PC-3 (cell line): Measurements from ENCODE around the gene KCNC3. TPM values are rescaled to one million over a fixed set of nuclear protein-coding genes. Genes with fewer than 3 reads are reported as not detected.

ENCODE experiments used
- ATAC-seq: fragments of 200-7000 bp; cut with Tn5 transposase; 2 replicates; pipeline ENCODE4 v1.9.1; 2020; ENCODE audit warnings: mild to moderate bottlenecking, moderate library complexity
- BruUV-seq: library from RNA; stranded (reverse); fragments of 400-500 nt; replicated peaks from 2 replicates; lab custom pipeline; 2021; lab: Mats Ljungman, UMichigan
- CTCF ChIA-PET: fragments of 300-600 bp; sonication (Branson Sonifier 250); formaldehyde crosslinking; loops from one replicate; lab custom pipeline; 2022; ENCODE audit warnings: antibody characterized with exemption; lab: Charles Lee
- POLR2A ChIA-PET: fragments of 300-600 bp; sonication (Branson Sonifier 250); formaldehyde crosslinking; loops from one replicate; lab custom pipeline; 2022; ENCODE audit warnings: antibody characterized with exemption; ENCODE audit not compliant: unreplicated experiment; lab: Charles Lee
- DNase-seq: peaks from one replicate; pipeline ENCODE4 v3.0.0-alpha.2; 2015
- H2AFZ ChIP-seq: fragments of 300-600 bp; sonication (generic); 2 replicates; pipeline ENCODE4 v1.6.0; 2016; ENCODE audit warnings: antibody characterized with exemption, low read length
- H3F3A ChIP-seq: fragments of 300-600 bp; sonication (generic); one replicate; pipeline ENCODE4 v1.6.0; 2017; ENCODE audit warnings: antibody characterized with exemption, low read length, control low read depth, mild to moderate bottlenecking; ENCODE audit not compliant: unreplicated experiment
- H3K27ac ChIP-seq: fragments of 300-600 bp; sonication (generic); 2 replicates; pipeline ENCODE4 v1.5.1; 2016; ENCODE audit warnings: mild to moderate bottlenecking, low read length
- H3K27me3 ChIP-seq: fragments of 300-600 bp; sonication (generic); 2 replicates; pipeline ENCODE4 v1.6.1; 2016; ENCODE audit warnings: low read length, mixed read lengths
- H3K36me3 ChIP-seq: fragments of 300-600 bp; sonication (generic); 2 replicates; pipeline ENCODE4 v1.6.1; 2016; ENCODE audit warnings: low read depth, mixed run types, low read length, mixed read lengths
- H3K4me1 ChIP-seq: fragments of 300-600 bp; sonication (generic); 2 replicates; pipeline ENCODE4 v1.5.1; 2016; ENCODE audit warnings: low read length; ENCODE audit not compliant: insufficient read depth
- H3K4me2 ChIP-seq: fragments of 300-600 bp; sonication (generic); 2 replicates; pipeline ENCODE4 v1.6.0; 2016; ENCODE audit warnings: low read length
- H3K4me3 ChIP-seq: fragments of 300-600 bp; sonication (generic); 2 replicates; pipeline ENCODE4 v1.5.1; 2016; ENCODE audit warnings: mild to moderate bottlenecking, low read length, mixed read lengths
- H3K79me2 ChIP-seq: fragments of 300-600 bp; sonication (generic); 2 replicates; pipeline ENCODE4 v1.6.1; 2017; ENCODE audit warnings: low read length, mixed read lengths
- H3K9ac ChIP-seq: fragments of 300-600 bp; sonication (generic); 2 replicates; pipeline ENCODE4 v1.6.0; 2016; ENCODE audit warnings: mild to moderate bottlenecking, low read length
- H3K9me2 ChIP-seq: fragments of 300-600 bp; sonication (generic); replicated peaks from 2 replicates; pipeline ENCODE4 v1.6.1; 2016; ENCODE audit warnings: mixed run types, low read length, mixed read lengths
- H3K9me3 ChIP-seq: fragments of 300-600 bp; sonication (generic); 2 replicates; pipeline ENCODE4 v1.6.1; 2016; ENCODE audit warnings: low read length, mixed read lengths
- H4K20me1 ChIP-seq: fragments of 300-600 bp; sonication (generic); 2 replicates; pipeline ENCODE4 v1.6.1; 2016; ENCODE audit warnings: low read length, mixed read lengths
- CTCF ChIP-seq: fragments of 300-600 bp; sonication (generic); conservative IDR thresholded peaks from 2 replicates; pipeline ENCODE4 v1.5.1; 2017; ENCODE audit warnings: antibody characterized with exemption, low read depth, mild to moderate bottlenecking, low read length
- EZH2 ChIP-seq: fragments of 300-600 bp; sonication (generic); IDR thresholded peaks from one replicate; pipeline ENCODE4 v1.6.1; 2017; ENCODE audit warnings: antibody characterized with exemption, mild to moderate bottlenecking, low read length; ENCODE audit not compliant: unreplicated experiment
- EZH2phosphoT487 ChIP-seq: fragments of 300-600 bp; sonication (generic); IDR thresholded peaks from 2 replicates; pipeline ENCODE4 v1.6.1; 2018; ENCODE audit warnings: mild to moderate bottlenecking, antibody characterized with exemption, low read length, borderline replicate concordance
- intact Hi-C: fragments of 100-400 bp; cut with micrococcal nuclease; formaldehyde crosslinking; loops from 2 replicates; pipeline ENCODE4 v1.9.0; 2023
- total RNA-seq: library from RNA; depleted of rRNA; stranded (reverse); fragments of >200 nt; gene quantifications from 2 replicates; pipeline ENCODE4 v1.2.3, GENCODE V29; 2014

KCNC3 gene
- total RNA-seq, 1 experiment from 2014 or later: 3.1 TPM

- H3K79me2 ChIP-seq: no peaks in the 10 kb centered on the region
- BruUV-seq: no TSS peak
- no peak overlapping the region for H2AFZ ChIP-seq
- H3K9ac ChIP-seq: no peak overlapping the region
- H3K27ac ChIP-seq: no peak overlapping the region
- H3K4me2 ChIP-seq: peak overlapping the region; percentile 62; the same call in 1 of the 2 replicates
- DNase-seq: no peak
- intact Hi-C loops: no loop called here
- no peaks in the 10 kb centered on the region for H3K9me2 ChIP-seq
- H3K27me3 ChIP-seq: peaks cover 27% of the 10 kb centered on the region
- H3K36me3 ChIP-seq: no peaks in the 10 kb centered on the region
- peaks cover 4% of the 10 kb centered on the region for H3K4me1 ChIP-seq
- no peak for TF ChIP-seq EZH2phosphoT487
- no peak for TF ChIP-seq EZH2
- no peak for TF ChIP-seq CTCF
- no peaks in the 10 kb centered on the region for H3F3A ChIP-seq
- POLR2A ChIA-PET: no interaction called here
- H3K4me3 ChIP-seq: no peak overlapping the region
- no peaks in the 10 kb centered on the region for H3K9me3 ChIP-seq
- CTCF ChIA-PET: interaction anchor here (0.7 to 1.3 kb wide), 2 partner anchors 14 to 18 kb away, joined by 3 to 9 read pairs; partner anchors contain the start of gene KCNC3
- peak; percentile 16; the same call in 1 of the 2 replicates for ATAC-seq
- no peaks in the 10 kb centered on the region for H4K20me1 ChIP-seq
These were observed 14.2 kb downstream of the KCNC3 start for GRCh38 chr19:50314724-50315708.

GRCh38 chr19:50313812-50314536, 15.2 kb downstream of the KCNC3 start:
- no peaks in the 10 kb centered on the region for H3K36me3 ChIP-seq
- no peak overlapping the region for H3K9ac ChIP-seq
- no peaks in the 10 kb centered on the region for H3K9me2 ChIP-seq
- intact Hi-C loops: no loop called here
- H2AFZ ChIP-seq: no peak overlapping the region
- H3K9me3 ChIP-seq: no peaks in the 10 kb centered on the region
- H4K20me1 ChIP-seq: no peaks in the 10 kb centered on the region
- H3K4me3 ChIP-seq: peak overlapping the region; percentile 39; the same call in 1 of the 2 replicates
- DNase-seq (peak; percentile 24), ATAC-seq (no peak; the same call in 1 of the 2 replicates)
- TF ChIP-seq EZH2 (no peak), EZH2phosphoT487 (no peak), CTCF (no peak)
- H3F3A ChIP-seq: no peaks in the 10 kb centered on the region
- POLR2A ChIA-PET: interaction anchor here (0.6 kb wide), 2 partner anchors 13 to 15 kb away, joined by 4 to 5 read pairs; partner anchors contain the start of gene KCNC3
- H3K27ac ChIP-seq: no peak overlapping the region
- CTCF ChIA-PET: interaction anchor here (0.6 to 0.8 kb wide), 3 partner anchors 15 to 147 kb away, joined by 3 to 7 read pairs (median 3); partner anchors contain the start of gene KCNC3
- BruUV-seq: no TSS peak
- H3K4me2 ChIP-seq: peak overlapping the region; percentile 62
- no peaks in the 10 kb centered on the region for H3K79me2 ChIP-seq
- peaks cover 4% of the 10 kb centered on the region for H3K4me1 ChIP-seq
- peaks cover 27% of the 10 kb centered on the region for H3K27me3 ChIP-seq
